ENCODE measurements around the gene SPRR2D.

The SPRR2D gene

DNA sequence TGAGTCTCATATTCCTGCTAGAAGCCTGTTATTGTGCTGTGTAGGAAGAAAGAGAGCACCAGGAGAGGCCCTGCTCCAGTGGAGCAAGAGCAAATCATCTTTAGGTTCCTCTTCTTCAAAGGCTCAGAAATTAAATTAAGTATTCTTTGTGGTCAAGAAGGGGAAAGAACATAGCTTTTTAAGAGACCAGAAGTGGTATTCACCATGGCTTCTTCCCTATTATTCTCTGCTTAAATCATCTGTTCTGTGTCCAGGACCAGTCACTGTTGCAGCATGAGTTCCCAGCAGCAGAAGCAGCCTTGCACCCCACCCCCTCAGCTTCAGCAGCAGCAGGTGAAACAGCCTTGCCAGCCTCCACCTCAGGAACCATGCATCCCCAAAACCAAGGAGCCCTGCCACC is 8.8 kb downstream of the SPRR2D start:
- Histone ChIP-seq H3K4me3 (ENCODE audit: low read depth, low read length) (no peak overlapping the region), H3K4me1 (no peaks in the 10 kb centered on the region), H3K27me3 (ENCODE audit: control insufficient read depth, insufficient read depth, low read length) (no peaks in the 10 kb centered on the region), H3K27ac (no peak overlapping the region), H3K36me3 (ENCODE audit: control insufficient read depth, insufficient read depth, low read length) (no peaks in the 10 kb centered on the region), H3K9me3 (ENCODE audit: control insufficient read depth, low read length) (no peaks in the 10 kb centered on the region), H2AFZ (no peak overlapping the region), H3K9ac (no peak overlapping the region), H3K79me2 (no peaks in the 10 kb centered on the region), H3K4me2 (ENCODE audit: low read length) (no peak overlapping the region)
- TF ChIP-seq, protein P1, sequence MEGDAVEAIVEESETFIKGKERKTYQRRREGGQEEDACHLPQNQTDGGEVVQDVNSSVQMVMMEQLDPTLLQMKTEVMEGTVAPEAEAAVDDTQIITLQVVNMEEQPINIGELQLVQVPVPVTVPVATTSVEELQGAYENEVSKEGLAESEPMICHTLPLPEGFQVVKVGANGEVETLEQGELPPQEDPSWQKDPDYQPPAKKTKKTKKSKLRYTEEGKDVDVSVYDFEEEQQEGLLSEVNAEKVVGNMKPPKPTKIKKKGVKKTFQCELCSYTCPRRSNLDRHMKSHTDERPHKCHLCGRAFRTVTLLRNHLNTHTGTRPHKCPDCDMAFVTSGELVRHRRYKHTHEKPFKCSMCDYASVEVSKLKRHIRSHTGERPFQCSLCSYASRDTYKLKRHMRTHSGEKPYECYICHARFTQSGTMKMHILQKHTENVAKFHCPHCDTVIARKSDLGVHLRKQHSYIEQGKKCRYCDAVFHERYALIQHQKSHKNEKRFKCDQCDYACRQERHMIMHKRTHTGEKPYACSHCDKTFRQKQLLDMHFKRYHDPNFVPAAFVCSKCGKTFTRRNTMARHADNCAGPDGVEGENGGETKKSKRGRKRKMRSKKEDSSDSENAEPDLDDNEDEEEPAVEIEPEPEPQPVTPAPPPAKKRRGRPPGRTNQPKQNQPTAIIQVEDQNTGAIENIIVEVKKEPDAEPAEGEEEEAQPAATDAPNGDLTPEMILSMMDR (IDR thresholded peaks at IDR 0.05) = no peak

DNA sequence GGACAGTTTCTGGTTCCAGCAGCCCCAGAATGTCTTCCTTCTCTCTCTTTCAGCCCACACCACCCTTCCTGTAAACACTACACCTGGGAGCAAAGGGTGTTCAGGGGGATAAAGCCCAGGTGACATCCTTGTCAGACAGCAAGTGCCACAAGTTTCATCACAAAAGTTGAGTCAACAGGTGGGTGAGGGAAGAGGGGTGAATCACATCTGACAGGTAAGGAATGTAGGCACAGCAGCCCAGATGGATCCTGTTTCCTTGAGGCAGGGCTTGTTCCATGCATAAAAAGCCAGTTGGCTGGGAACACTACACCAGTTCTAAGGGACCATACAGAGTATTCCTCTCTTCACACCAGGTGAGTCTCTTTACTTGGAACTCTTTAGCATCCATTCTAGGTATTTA is 10.0 kb downstream of the SPRR2D start, which contains the start of gene SPRR1B:
SPRR1B (plus strand) TSS at position 309 of the 400 bp plus-strand sequence. CDS start 1,143 bp downstream, outside the sequence.
- no peaks in the 10 kb centered on the region for H3K27me3 ChIP-seq (ENCODE audit: control insufficient read depth, insufficient read depth, low read length)
- H3K9me3 ChIP-seq (ENCODE audit: control insufficient read depth, low read length) = no peaks in the 10 kb centered on the region
- H2AFZ ChIP-seq = no peak within 1 kb of the TSS
- no peaks in the 10 kb centered on the region for H3K36me3 ChIP-seq (ENCODE audit: control insufficient read depth, insufficient read depth, low read length)
- no peak within 1 kb of the TSS for H3K4me2 ChIP-seq (ENCODE audit: low read length)
- no peak within 1 kb of the TSS for H3K4me3 ChIP-seq (ENCODE audit: low read depth, low read length)
- H3K4me1 ChIP-seq = no peaks in the 10 kb centered on the region
- no peak within 1 kb of the TSS for H3K27ac ChIP-seq
- H3K9ac ChIP-seq = no peak within 1 kb of the TSS
- H3K79me2 ChIP-seq = no peaks in the 10 kb centered on the region
- TF ChIP-seq, protein P1 (IDR thresholded peaks at IDR 0.05) = no peak

DNA sequence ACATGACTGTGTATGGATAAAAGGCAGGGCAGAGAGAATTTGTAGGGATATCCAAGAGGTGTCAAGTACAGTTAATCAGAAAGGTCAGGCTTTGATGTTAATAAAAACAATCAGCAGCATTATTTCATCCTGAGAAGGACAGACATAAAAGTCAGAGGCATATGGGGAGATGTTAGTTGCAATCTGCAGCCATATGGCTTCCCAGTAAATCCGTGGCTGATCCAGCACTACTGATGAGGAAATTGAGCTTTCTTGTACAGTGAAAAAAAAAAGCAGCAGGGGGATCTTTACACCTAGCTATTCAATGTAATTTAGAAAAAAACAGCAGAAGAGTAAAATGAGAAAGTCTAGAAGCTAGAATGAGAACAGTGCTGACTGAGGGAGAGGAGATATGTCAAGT is 12.2 kb downstream of the SPRR2D start:
- TF ChIP-seq, protein P1 (IDR thresholded peaks at IDR 0.05) = no peak
- H3K27ac ChIP-seq = no peak overlapping the region

DNA sequence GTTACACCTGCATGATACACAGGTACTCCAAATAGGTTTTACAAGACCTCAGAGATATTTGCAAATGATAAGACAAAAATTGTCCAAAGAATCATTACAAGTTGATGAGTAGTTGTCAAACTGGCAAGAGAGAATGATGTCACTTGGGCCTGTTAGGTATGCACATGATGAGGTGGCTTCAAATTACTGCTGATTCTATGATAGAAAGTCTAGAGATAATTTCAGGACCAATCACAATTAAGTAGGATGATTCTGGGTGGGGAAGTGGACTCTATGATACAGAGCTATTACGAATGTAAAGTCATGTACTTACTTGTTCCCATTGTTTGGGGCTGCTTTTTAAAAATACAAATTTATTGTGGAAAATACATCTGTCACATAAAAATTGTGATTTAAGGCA is 15.1 kb downstream of the SPRR2D start:
- Histone ChIP-seq H3K36me3 (ENCODE audit: control insufficient read depth, insufficient read depth, low read length) (no peaks in the 10 kb centered on the region), H3K9ac (no peak overlapping the region), H2AFZ (no peak overlapping the region), H3K4me1 (no peaks in the 10 kb centered on the region), H3K4me3 (ENCODE audit: low read depth, low read length) (no peak overlapping the region), H3K9me3 (ENCODE audit: control insufficient read depth, low read length) (no peaks in the 10 kb centered on the region), H3K27me3 (ENCODE audit: control insufficient read depth, insufficient read depth, low read length) (no peaks in the 10 kb centered on the region), H3K4me2 (ENCODE audit: low read length) (no peak overlapping the region), H3K27ac (no peak overlapping the region), H3K79me2 (no peaks in the 10 kb centered on the region)
- TF ChIP-seq, protein P1 (IDR thresholded peaks at IDR 0.05) = no peak

More for the DNA sequence above, 12.2 kb downstream of the SPRR2D start:
- H3K4me1 ChIP-seq = no peaks in the 10 kb centered on the region
- H3K4me3 ChIP-seq (ENCODE audit: low read depth, low read length) = no peak overlapping the region
- H3K4me2 ChIP-seq (ENCODE audit: low read length) = no peak overlapping the region
- no peaks in the 10 kb centered on the region for H3K27me3 ChIP-seq (ENCODE audit: control insufficient read depth, insufficient read depth, low read length)
- no peaks in the 10 kb centered on the region for H3K79me2 ChIP-seq
- no peaks in the 10 kb centered on the region for H3K9me3 ChIP-seq (ENCODE audit: control insufficient read depth, low read length)
- H2AFZ ChIP-seq = no peak overlapping the region
- no peak overlapping the region for H3K9ac ChIP-seq
- H3K36me3 ChIP-seq (ENCODE audit: control insufficient read depth, insufficient read depth, low read length) = no peaks in the 10 kb centered on the region

DNA sequence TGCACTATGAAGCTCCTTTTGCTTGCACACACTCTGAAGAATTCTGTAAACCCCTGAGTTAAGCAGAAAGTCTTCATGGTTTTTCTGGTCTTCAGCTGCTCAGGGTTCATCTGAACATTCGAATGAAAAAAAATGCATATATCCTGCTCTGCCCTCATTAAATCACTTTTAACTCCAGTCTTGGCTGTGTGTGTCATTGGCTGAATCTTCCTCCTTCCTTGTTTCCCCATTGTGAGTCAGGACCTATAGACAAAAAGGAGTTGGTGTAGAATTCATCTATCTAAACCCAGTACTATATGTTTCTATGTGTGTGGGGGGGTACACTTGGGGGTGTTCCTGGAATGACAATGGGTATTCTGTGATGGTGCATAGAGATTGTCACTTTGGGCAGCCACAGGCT is 16.5 kb downstream of the SPRR2D start:
- no peaks in the 10 kb centered on the region for H3K36me3 ChIP-seq (ENCODE audit: control insufficient read depth, insufficient read depth, low read length)
- no peak overlapping the region for H3K4me2 ChIP-seq (ENCODE audit: low read length)
- TF ChIP-seq, protein P1 (IDR thresholded peaks at IDR 0.05) = no peak
- no peak overlapping the region for H2AFZ ChIP-seq
- no peaks in the 10 kb centered on the region for H3K4me1 ChIP-seq
- no peaks in the 10 kb centered on the region for H3K79me2 ChIP-seq
- no peak overlapping the region for H3K9ac ChIP-seq
- no peak overlapping the region for H3K4me3 ChIP-seq (ENCODE audit: low read depth, low read length)
- no peak overlapping the region for H3K27ac ChIP-seq
- H3K9me3 ChIP-seq (ENCODE audit: control insufficient read depth, low read length) = no peaks in the 10 kb centered on the region
- no peaks in the 10 kb centered on the region for H3K27me3 ChIP-seq (ENCODE audit: control insufficient read depth, insufficient read depth, low read length)
